Measurements from ENCODE around the gene ISG20.
"Not testable (repeated sequence)": the region's sequence is repeated elsewhere in the genome, so short reads cannot be mapped to it uniquely, and the experiment has no call there.

Gene ISG20

DNA sequence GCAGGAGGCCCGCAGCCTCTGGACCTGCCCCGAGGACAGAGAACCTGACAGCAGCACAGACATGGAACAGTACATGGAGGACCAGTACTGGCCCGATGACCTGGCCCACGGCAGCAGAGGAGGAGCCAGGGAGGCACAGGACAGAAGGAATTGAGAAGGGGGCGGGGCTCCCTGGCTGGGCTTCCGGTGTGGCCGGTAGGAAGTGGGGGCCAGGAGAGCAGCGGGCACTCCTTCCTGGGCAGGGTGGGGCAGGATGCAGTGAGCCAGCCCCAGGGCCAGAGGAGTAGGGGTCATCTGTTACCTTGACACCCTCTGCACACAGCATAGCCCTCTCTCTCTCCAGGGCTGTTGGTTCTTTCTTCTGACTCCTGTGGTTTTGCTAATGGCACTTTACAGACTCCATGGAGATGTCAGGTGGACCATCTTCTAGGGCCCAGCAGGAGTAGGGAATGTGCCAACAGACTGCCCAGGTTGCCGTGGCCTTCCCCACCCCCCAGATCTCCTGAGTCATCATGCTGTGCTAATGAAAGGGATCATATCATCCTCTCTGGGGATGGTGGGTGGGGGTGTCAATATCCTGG lies 8.6 kb upstream of the ISG20 start:
- TF ChIP-seq, protein P1, sequence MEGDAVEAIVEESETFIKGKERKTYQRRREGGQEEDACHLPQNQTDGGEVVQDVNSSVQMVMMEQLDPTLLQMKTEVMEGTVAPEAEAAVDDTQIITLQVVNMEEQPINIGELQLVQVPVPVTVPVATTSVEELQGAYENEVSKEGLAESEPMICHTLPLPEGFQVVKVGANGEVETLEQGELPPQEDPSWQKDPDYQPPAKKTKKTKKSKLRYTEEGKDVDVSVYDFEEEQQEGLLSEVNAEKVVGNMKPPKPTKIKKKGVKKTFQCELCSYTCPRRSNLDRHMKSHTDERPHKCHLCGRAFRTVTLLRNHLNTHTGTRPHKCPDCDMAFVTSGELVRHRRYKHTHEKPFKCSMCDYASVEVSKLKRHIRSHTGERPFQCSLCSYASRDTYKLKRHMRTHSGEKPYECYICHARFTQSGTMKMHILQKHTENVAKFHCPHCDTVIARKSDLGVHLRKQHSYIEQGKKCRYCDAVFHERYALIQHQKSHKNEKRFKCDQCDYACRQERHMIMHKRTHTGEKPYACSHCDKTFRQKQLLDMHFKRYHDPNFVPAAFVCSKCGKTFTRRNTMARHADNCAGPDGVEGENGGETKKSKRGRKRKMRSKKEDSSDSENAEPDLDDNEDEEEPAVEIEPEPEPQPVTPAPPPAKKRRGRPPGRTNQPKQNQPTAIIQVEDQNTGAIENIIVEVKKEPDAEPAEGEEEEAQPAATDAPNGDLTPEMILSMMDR (IDR thresholded peaks at IDR 0.05; ENCODE audit: extremely low read depth, insufficient read depth, missing control alignments): no peak
- in situ Hi-C loops (cut with MboI; ENCODE audit: low pct_unique_long_range_greater_than_20kb, low sequenced_read_pairs, unreplicated experiment): no loop called here
- DNase-seq (ENCODE audit: low spot score): no peak

DNA sequence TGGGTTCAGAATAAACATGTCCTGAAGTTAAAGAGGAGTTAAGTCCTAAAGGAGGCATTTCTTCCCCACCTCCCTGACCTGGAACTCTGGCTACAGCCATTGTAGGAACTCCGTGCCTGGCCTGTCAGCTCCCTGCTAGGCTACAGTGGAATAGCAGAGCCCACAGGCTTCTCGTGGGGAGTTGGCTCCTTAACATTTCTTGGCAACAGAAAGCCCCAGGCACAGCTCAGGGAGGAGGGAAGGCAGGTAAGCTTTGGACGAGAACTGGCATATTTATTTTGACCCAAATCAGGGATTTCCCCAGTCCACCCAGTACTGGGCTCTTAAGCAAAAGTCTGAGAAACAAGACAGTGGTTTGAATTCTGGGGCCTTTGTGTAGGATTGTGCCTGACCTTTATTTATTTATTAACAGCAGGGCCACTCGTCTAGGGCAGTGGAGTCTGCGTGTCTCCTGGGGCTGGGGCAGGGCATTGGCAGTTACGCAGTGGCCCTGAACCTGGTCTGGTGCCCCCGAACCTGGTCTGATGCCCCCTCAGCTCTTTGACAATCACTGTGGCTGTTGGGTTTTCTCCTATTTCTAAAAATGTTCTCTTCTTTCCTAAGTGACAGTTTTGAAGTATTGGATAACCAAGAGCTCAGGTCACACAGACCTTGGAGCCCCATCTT lies 7.9 kb upstream of the ISG20 start:
- no peak for DNase-seq (ENCODE audit: low spot score)
- TF ChIP-seq, protein P1 (IDR thresholded peaks at IDR 0.05; ENCODE audit: extremely low read depth, insufficient read depth, missing control alignments): no peak
- in situ Hi-C loops (cut with MboI; ENCODE audit: low pct_unique_long_range_greater_than_20kb, low sequenced_read_pairs, unreplicated experiment): no loop called here

DNA sequence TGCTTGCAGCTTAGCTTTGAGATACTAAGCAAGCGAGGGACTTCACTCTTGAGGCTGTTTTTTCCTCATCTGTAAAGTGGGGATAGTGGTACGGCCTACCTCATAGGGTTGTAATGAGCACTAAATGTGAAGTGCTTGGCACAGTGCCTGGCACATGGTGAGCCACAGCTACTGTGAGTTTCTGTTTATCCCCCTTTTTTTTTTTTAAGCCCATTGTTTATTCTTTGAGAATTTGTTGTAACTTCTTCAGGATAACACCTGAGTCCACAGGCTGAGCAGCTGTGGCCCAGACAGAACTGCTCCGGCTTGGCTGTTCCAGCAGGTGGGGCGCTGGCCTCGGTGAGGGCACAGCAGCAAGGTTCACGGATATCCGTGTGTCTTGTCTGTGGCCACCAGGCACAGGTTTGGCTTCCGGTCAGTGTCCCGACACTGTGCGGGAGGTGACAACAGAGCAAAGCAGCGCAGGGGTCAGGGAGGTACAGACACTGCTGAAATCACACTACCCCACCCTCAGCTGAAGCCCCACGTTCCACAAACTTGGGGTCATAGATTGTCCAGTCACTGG lies 7.3 kb upstream of the ISG20 start:
- in situ Hi-C loops (cut with MboI; ENCODE audit: low pct_unique_long_range_greater_than_20kb, low sequenced_read_pairs, unreplicated experiment): no loop called here
- DNase-seq (ENCODE audit: low spot score): no peak
- TF ChIP-seq, protein P1 (IDR thresholded peaks at IDR 0.05; ENCODE audit: extremely low read depth, insufficient read depth, missing control alignments): no peak

DNA sequence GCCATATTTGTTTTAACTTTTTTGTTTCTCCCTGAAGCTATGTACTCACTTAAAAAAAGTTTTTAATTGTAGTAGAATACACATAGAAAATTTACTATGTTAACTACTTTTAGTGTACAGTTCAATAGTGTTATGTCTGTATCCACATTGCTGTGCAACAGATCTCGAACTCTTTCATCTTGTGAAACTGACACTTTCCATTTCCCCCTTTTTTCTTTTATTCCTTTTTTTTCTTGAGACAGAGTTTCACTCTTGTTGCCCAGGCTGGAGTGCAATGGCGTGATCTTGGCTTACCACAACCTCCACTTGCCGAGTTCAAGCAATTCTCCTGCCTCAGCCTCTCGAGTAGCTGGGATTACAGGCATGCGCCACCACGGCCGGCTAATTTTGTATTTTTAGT lies 6.0 kb upstream of the ISG20 start:
- DNase-seq (ENCODE audit: low spot score); in situ Hi-C loops (cut with MboI; ENCODE audit: low pct_unique_long_range_greater_than_20kb, low sequenced_read_pairs, unreplicated experiment): not testable (repeated sequence)

DNA sequence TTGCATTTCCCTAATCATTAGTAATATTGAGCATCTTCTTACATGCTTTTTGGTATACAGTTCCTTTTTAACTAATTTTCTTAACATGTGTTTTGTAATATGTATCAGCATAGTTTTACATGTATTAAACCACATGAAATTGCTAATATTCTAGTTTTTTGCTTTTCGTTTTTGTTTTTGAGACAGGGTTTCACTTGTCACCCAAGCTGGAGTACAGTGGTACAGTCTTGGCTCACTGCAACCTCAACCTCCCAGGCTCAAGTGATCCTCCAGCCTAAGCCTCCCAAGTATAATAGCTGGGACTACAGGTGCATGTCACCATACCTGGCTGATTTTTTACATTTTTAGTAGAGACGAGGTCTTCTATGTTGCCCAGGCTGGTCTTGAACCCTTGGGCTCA lies 4.4 kb upstream of the ISG20 start:
- DNase-seq (ENCODE audit: low spot score): no peak
- in situ Hi-C loops (cut with MboI; ENCODE audit: low pct_unique_long_range_greater_than_20kb, low sequenced_read_pairs, unreplicated experiment): no loop called here
- TF ChIP-seq, protein P1 (IDR thresholded peaks at IDR 0.05; ENCODE audit: extremely low read depth, insufficient read depth, missing control alignments): no peak

DNA sequence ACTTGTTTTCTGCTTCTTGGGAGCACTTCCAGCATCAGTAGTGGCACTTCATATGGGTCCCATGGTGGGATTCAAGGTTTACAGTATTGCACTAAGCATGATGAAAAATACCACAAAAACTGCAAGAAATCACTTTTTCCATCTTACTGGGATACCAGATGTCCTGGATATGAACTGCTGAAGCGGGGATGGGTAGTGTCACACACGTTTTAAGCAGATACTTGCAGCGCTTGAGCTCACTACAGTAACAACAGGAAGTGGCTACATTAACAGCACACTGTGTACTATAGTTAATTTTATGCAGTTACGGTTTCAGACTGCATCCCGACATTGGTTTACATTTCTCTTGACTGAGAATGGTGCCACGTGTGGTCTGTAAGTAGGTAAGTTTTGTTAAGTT lies 3.5 kb upstream of the ISG20 start:
- in situ Hi-C loops (cut with MboI; ENCODE audit: low pct_unique_long_range_greater_than_20kb, low sequenced_read_pairs, unreplicated experiment): no loop called here
- peak; percentile 48 for DNase-seq (ENCODE audit: low spot score)
- TF ChIP-seq, protein P1 (IDR thresholded peaks at IDR 0.05; ENCODE audit: extremely low read depth, insufficient read depth, missing control alignments): no peak

DNA sequence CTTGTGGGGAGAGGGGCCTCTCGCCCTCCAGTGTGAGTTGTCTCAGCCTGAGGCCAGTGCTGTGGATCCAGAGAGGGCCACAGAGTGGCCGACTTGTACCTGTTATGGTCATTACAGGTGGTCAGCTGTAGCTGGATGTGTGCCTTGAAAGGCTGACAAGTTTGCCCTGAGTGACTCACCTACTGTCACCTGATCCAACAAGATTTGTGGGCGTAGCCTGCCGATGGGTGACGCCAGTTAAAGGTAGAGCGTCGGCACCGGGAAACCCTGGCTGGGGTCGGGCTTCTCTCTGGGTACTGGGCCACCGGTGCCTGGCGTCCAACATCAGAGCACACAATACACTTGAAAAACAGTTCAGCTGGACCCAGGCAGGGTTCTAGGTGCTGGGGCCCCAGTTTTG lies 2.8 kb upstream of the ISG20 start:
- DNase-seq (ENCODE audit: low spot score): no peak
- in situ Hi-C loops (cut with MboI; ENCODE audit: low pct_unique_long_range_greater_than_20kb, low sequenced_read_pairs, unreplicated experiment): no loop called here

More for the DNA sequence above, 2.8 kb upstream of the ISG20 start:
- TF ChIP-seq, protein P1 (IDR thresholded peaks at IDR 0.05; ENCODE audit: extremely low read depth, insufficient read depth, missing control alignments): no peak
